Right cardiac atrium (tissue), 5 donors: ENCODE data around the gene THEMIS. TPM values are rescaled to one million over a fixed set of nuclear protein-coding genes. Genes with fewer than 3 reads are reported as not detected.

Experiments
- ATAC-seq, 2 donors: fragments of 200-7000 bp; cut with Tn5 transposase; one replicate each; pipeline versions ENCODE4 v1.8.0 to v1.9.1; 2020; ENCODE audit warnings: moderate library complexity in 2 of 2, mild to moderate bottlenecking in 1 of 2
- DNase-seq, 3 donors: peaks; one replicate each; pipeline ENCODE4 v3.0.0-alpha.2; 2020
- H3K27ac ChIP-seq: one replicate; pipeline ENCODE4 v1.5.1; 2013; ENCODE audit warnings: mild to moderate bottlenecking, low read length, control low read depth, moderate library complexity
- H3K27me3 ChIP-seq: one replicate; pipeline ENCODE4 v1.6.1; 2013; ENCODE audit not compliant: control insufficient read depth, insufficient read depth
- H3K4me1 ChIP-seq: one replicate; pipeline ENCODE4 v1.6.1; 2013; ENCODE audit warnings: low read length; ENCODE audit not compliant: control insufficient read depth, insufficient read depth
- H3K4me3 ChIP-seq: one replicate; pipeline ENCODE4 v1.5.1; 2013; ENCODE audit warnings: low read length, control low read depth
- H3K9me3 ChIP-seq: one replicate; pipeline ENCODE4 v1.6.1; 2013; ENCODE audit warnings: low read length; ENCODE audit not compliant: control insufficient read depth
- WGBS: extraction: QIAGEN DNeasy Blood & Tissue Kit; methylation state at CpG from one replicate; pipeline ENCODE4 v1.1.7; 2013; 5-methylcytosine and 5-hydroxymethylcytosine counted together
- intact Hi-C, 4 donors: fragments of 100-400 bp; cut with DNase I; formaldehyde crosslinking; loops; one replicate each; pipeline versions ENCODE4 v1.11.0 to v1.14.0; 2022 to 2023
- long read RNA-seq, 4 donors: library from polyadenylated mRNA; unstranded; transcript quantifications; one replicate each; pipeline ENCODE4 v2.0.0, GENCODE V29; 2020 to 2021
- polyA plus RNA-seq: library from polyadenylated mRNA; stranded (reverse); fragments of 200-250 nt; gene quantifications from one replicate; pipeline ENCODE4 v1.2.3, GENCODE V29; 2013
- total RNA-seq, 4 donors: library from RNA; stranded (reverse); fragmentation: NEBNext Ultra II Directional; extraction: Animal tissue kit (Norgen Biotek cat#: 25700); gene quantifications; one replicate each; pipeline ENCODE4 v1.2.1, GENCODE V29; 2021
- donor health status: healthy with polysubstance abuse.
- donor health status: DM: no; HTN: yes; CAD: no.
- donor health status: DM: no; HTN: no; CAD: no.
- donor health status: DM: no; HTN: yes; CAD: no; lungs with severe emphysema.
- donor health status: DM: yes; HTN: yes; CAD: no.

The THEMIS gene
- total RNA-seq (under 1 TPM; 0.19 to 0.60 (median 0.36) TPM), polyA plus RNA-seq (not detected)
- long read RNA-seq, donor 1: 0 reads
- long read RNA-seq, donor 2: 0 reads
- long read RNA-seq, donor 3: 0 reads
- long read RNA-seq, donor 4: 0 reads

GRCh38 chr6:127900935-127901334 is at the start of gene THEMIS:
TSS of gene THEMIS (minus strand) at chr6:127901058. CDS start at chr6:127900932, 126 bp downstream.
- Histone ChIP-seq H3K9me3 (no peaks in the 10 kb centered on the region), H3K4me1 (no peaks in the 10 kb centered on the region), H3K27ac (no peak within 1 kb of the TSS), H3K4me3 (no peak within 1 kb of the TSS), H3K27me3 (no peaks in the 10 kb centered on the region)
- intact Hi-C loops: no loop called here
- DNase-seq (peak in 1 of 3 donors; percentile 11), ATAC-seq (no peak)
- 75% methylated on average over 2 of the region's 2 CpGs for WGBS

GRCh38 chr6:127949251-127949650 is 48.4 kb upstream of the THEMIS start:
- WGBS: 86% methylated on average over 3 of the region's 3 CpGs
- no peaks in the 10 kb centered on the region for H3K9me3 ChIP-seq
- H3K27ac ChIP-seq: no peak overlapping the region
- intact Hi-C loops: no loop called here
- no peak for DNase-seq
- no peak for ATAC-seq
- H3K27me3 ChIP-seq: no peaks in the 10 kb centered on the region
- H3K4me3 ChIP-seq: no peak overlapping the region
- H3K4me1 ChIP-seq: no peaks in the 10 kb centered on the region

- ATAC-seq (no peak), DNase-seq (no peak)
- no peak overlapping the region for H3K4me3 ChIP-seq
- H3K4me1 ChIP-seq: no peaks in the 10 kb centered on the region
- H3K27ac ChIP-seq: no peak overlapping the region
- H3K9me3 ChIP-seq: no peaks in the 10 kb centered on the region
- WGBS: 97% methylated on average over 2 of the region's 2 CpGs
- H3K27me3 ChIP-seq: no peaks in the 10 kb centered on the region
- intact Hi-C loops: no loop called here
These were observed 45.5 kb upstream of the THEMIS start for GRCh38 chr6:127946388-127946787.

GRCh38 chr6:127945434-127946097 is 44.7 kb upstream of the THEMIS start:
- H3K4me3 ChIP-seq: no peak overlapping the region
- DNase-seq: no peak
- no peaks in the 10 kb centered on the region for H3K9me3 ChIP-seq
- no peak for ATAC-seq
- WGBS: 87% methylated on average over 3 of the region's 3 CpGs
- intact Hi-C loops: no loop called here
- no peaks in the 10 kb centered on the region for H3K27me3 ChIP-seq
- H3K27ac ChIP-seq: no peak overlapping the region
- no peaks in the 10 kb centered on the region for H3K4me1 ChIP-seq

GRCh38 chr6:127941228-127941627 is 40.4 kb upstream of the THEMIS start:
- H3K27ac ChIP-seq: no peak overlapping the region
- H3K9me3 ChIP-seq: no peaks in the 10 kb centered on the region
- no peak for DNase-seq
- no peaks in the 10 kb centered on the region for H3K27me3 ChIP-seq
- no peak for ATAC-seq
- intact Hi-C loops: no loop called here
- no peaks in the 10 kb centered on the region for H3K4me1 ChIP-seq
- no peak overlapping the region for H3K4me3 ChIP-seq
- WGBS: 81% methylated on average over 5 of the region's 5 CpGs

GRCh38 chr6:127939442-127940066 is 38.7 kb upstream of the THEMIS start:
- Histone ChIP-seq H3K4me1 (no peaks in the 10 kb centered on the region), H3K4me3 (no peak overlapping the region), H3K9me3 (no peaks in the 10 kb centered on the region), H3K27ac (no peak overlapping the region), H3K27me3 (no peaks in the 10 kb centered on the region)
- intact Hi-C loops: no loop called here
- WGBS: 40% methylated on average over 3 of the region's 3 CpGs
- DNase-seq: no peak
- no peak for ATAC-seq

GRCh38 chr6:127938701-127939100 is 37.8 kb upstream of the THEMIS start:
- H3K27me3 ChIP-seq: no peaks in the 10 kb centered on the region
- ATAC-seq: no peak
- H3K4me3 ChIP-seq: no peak overlapping the region
- no peak overlapping the region for H3K27ac ChIP-seq
- intact Hi-C loops: no loop called here
- H3K9me3 ChIP-seq: no peaks in the 10 kb centered on the region
- H3K4me1 ChIP-seq: no peaks in the 10 kb centered on the region
- DNase-seq: no peak

- DNase-seq (no peak), ATAC-seq (no peak)
- H3K4me3 ChIP-seq: no peak overlapping the region
- no peaks in the 10 kb centered on the region for H3K4me1 ChIP-seq
- H3K27ac ChIP-seq: no peak overlapping the region
- H3K9me3 ChIP-seq: no peaks in the 10 kb centered on the region
- intact Hi-C loops: no loop called here
- no peaks in the 10 kb centered on the region for H3K27me3 ChIP-seq
These were observed 36.9 kb upstream of the THEMIS start for GRCh38 chr6:127937747-127938146.

- peaks cover 2% of the 10 kb centered on the region for H3K9me3 ChIP-seq
- intact Hi-C loops: no loop called here
- H3K27ac ChIP-seq: no peak overlapping the region
- H3K4me3 ChIP-seq: no peak overlapping the region
- DNase-seq (no peak), ATAC-seq (no peak)
- 72% methylated on average over 2 of the region's 2 CpGs for WGBS
- H3K4me1 ChIP-seq: no peaks in the 10 kb centered on the region
- H3K27me3 ChIP-seq: no peaks in the 10 kb centered on the region
These were observed 36.2 kb upstream of the THEMIS start for GRCh38 chr6:127937102-127937501.

- ATAC-seq: no peak
- DNase-seq: no peak
- H3K27me3 ChIP-seq: no peaks in the 10 kb centered on the region
- peaks cover 2% of the 10 kb centered on the region for H3K9me3 ChIP-seq
- no peaks in the 10 kb centered on the region for H3K4me1 ChIP-seq
- H3K4me3 ChIP-seq: no peak overlapping the region
- H3K27ac ChIP-seq: no peak overlapping the region
- WGBS: 87% methylated on average over 1 of the region's 1 CpG
- intact Hi-C loops: no loop called here
These were observed 34.1 kb upstream of the THEMIS start for GRCh38 chr6:127934956-127935355.

GRCh38 chr6:127933852-127934840 is 33.3 kb upstream of the THEMIS start:
- DNase-seq (no peak), ATAC-seq (no peak)
- intact Hi-C loops: no loop called here
- no peaks in the 10 kb centered on the region for H3K4me1 ChIP-seq
- no peak overlapping the region for H3K27ac ChIP-seq
- WGBS: 87% methylated on average over 7 of the region's 7 CpGs
- H3K9me3 ChIP-seq: peaks cover 2% of the 10 kb centered on the region
- H3K4me3 ChIP-seq: no peak overlapping the region
- H3K27me3 ChIP-seq: no peaks in the 10 kb centered on the region
